ENCODE results near the gene AKAP8.

DNA sequence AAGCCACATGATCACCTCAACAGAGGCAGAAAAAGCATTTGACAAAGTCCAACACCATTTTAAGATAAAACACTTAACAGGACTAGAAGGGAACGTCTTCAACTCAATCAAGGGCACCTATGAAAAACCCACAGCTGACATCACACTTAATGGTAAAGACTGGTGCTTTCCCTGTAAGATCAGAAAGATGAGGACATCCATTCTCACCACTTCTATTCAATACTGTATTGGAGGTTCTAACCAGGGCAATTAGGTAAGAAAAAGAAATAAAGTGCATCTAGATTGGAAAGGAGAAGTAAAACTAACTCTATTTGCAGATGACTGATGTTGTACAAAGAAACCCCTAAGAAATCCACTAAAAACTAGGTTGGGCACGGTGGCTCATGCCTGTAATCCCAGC, 11.2 kb upstream of the AKAP8 start:
- no peak for TF ChIP-seq EZH2 (IDR thresholded peaks at IDR 0.05; ENCODE audit: borderline replicate concordance)
- TF ChIP-seq, protein P1, sequence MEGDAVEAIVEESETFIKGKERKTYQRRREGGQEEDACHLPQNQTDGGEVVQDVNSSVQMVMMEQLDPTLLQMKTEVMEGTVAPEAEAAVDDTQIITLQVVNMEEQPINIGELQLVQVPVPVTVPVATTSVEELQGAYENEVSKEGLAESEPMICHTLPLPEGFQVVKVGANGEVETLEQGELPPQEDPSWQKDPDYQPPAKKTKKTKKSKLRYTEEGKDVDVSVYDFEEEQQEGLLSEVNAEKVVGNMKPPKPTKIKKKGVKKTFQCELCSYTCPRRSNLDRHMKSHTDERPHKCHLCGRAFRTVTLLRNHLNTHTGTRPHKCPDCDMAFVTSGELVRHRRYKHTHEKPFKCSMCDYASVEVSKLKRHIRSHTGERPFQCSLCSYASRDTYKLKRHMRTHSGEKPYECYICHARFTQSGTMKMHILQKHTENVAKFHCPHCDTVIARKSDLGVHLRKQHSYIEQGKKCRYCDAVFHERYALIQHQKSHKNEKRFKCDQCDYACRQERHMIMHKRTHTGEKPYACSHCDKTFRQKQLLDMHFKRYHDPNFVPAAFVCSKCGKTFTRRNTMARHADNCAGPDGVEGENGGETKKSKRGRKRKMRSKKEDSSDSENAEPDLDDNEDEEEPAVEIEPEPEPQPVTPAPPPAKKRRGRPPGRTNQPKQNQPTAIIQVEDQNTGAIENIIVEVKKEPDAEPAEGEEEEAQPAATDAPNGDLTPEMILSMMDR (IDR thresholded peaks at IDR 0.05; ENCODE audit: poor library complexity), result no peak
- no peak for TF ChIP-seq EZH2phosphoT487 (IDR thresholded peaks at IDR 0.05; ENCODE audit: low read depth, severe bottlenecking, unreplicated experiment)
